ENCODE data around the gene CCDC117.
"Not testable (repeated sequence)": the region's sequence is repeated elsewhere in the genome, so short reads cannot be mapped to it uniquely, and the experiment has no call there.

The CCDC117 gene

DNA sequence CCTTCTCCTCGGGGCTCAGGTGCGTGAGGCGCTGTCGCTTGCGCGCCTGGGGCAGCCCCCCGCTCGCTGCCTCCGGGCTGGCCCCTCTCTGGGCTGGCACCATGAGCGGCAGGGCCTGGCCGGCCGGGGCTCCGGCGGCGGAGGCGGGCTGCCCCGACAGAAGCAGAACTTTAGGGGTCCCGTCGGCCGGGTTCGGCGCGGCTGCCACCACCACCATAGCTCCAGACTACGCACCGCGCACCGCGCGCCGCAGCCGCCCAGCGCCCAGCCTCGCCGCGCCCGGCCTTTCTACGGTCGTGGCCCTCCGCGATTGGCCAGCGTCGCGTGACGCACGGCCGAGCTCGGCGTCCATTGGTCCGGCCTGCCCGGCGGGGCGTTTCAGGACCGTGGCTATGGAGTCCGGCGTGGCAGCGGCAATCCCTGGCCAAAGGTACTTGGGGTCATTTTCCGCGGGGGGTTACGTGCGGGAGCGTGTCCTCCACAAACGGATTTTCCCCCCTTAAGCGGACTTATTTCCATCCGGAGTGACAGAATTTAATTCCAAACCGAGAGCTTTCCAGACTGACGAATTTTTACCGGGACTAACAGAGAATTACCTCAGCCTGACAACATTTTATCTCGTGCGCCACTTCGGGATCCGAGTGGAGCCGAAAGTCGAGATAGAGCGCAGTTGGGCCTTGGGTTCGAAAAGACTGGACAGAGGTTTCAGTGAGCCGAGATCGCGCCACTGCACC, 28.0 kb downstream of the CCDC117 start, which contains the start of gene XBP1:
XBP1 (minus strand) TSS at position 262 of the 734 bp plus-strand sequence.
- H3K9me3 Mint-ChIP-seq = no peaks in the 10 kb centered on the region
- CTCF ChIA-PET = interaction anchor here (0.6 to 4.1 kb wide), 5 partner anchors 10 to 28 kb away, joined by 3 to 34 read pairs (median 7); no protein-coding TSS in a partner anchor
- H3K27me3 Mint-ChIP-seq = peaks cover 3% of the 10 kb centered on the region
- peak within 1 kb of the TSS; percentile 84 for H3K4me3 Mint-ChIP-seq
- peak within 1 kb of the TSS; percentile 91 for H3K27ac Mint-ChIP-seq
- H3K36me3 Mint-ChIP-seq = peaks cover 69% of the 10 kb centered on the region
- peaks cover 49% of the 10 kb centered on the region for H3K4me1 Mint-ChIP-seq
- peak; percentile 92 for DNase-seq

DNA sequence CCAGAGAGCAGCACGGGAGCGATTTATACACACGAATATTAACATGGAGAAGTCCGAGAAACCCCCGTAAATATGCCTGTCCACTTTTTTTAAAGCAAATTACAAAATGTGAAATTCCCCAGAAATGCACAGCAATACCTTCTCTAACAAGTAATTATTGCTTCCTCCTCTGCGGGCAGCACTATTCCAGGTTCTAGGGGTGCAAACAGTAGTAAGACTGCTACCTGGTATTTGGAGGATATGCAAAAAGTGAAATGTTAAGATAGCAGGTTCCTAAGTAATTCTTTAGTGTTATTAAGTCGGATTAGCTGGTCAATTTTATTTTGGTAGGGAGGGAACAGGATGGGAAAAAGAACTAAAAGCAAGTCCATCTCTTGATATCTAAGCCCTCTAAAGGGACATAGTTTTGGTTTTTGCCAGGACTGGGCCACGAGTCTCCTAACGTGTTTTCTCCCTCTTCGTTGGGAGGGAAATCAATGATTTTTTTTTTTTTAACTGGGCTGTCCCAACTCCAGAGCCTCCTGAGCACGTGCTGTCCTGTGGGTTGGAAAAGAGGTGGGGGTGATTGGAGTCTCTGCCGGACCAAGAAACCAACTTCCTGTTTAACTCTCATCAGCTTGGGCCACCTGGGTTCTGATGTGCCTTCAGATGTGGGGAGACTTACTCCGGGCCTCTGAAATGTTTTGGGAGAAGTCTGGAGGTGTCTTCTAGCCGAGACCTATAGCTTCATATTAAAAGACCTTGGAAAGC, 29.5 kb downstream of the CCDC117 start:
- DNase-seq = peak; percentile 41

GRCh38 chr22:28802595-28803123, 30.2 kb downstream of the CCDC117 start:
- Mint-ChIP-seq H3K4me3 (peak overlapping the region; percentile 84), H3K27ac (peak overlapping the region; percentile 91), H3K4me1 (peaks cover 42% of the 10 kb centered on the region), H3K27me3 (peaks cover 3% of the 10 kb centered on the region), H3K36me3 (peaks cover 57% of the 10 kb centered on the region), H3K9me3 (no peaks in the 10 kb centered on the region)
- CTCF ChIA-PET = interaction anchor here (1.0 to 4.1 kb wide), 6 partner anchors 8 to 26 kb away, joined by 3 to 34 read pairs (median 4); no protein-coding TSS in a partner anchor
- peak; percentile 30 for DNase-seq

More for the DNA sequence above, 29.5 kb downstream of the CCDC117 start:
- H3K4me1 Mint-ChIP-seq = peaks cover 44% of the 10 kb centered on the region
- peaks cover 3% of the 10 kb centered on the region for H3K27me3 Mint-ChIP-seq
- H3K4me3 Mint-ChIP-seq = peak overlapping the region; percentile 84
- H3K9me3 Mint-ChIP-seq = no peaks in the 10 kb centered on the region
- CTCF ChIA-PET = interaction anchor here (1.2 to 4.1 kb wide), 5 partner anchors 9 to 27 kb away, joined by 3 to 34 read pairs (median 7); no protein-coding TSS in a partner anchor
- peak overlapping the region; percentile 91 for H3K27ac Mint-ChIP-seq
- peaks cover 61% of the 10 kb centered on the region for H3K36me3 Mint-ChIP-seq

DNA sequence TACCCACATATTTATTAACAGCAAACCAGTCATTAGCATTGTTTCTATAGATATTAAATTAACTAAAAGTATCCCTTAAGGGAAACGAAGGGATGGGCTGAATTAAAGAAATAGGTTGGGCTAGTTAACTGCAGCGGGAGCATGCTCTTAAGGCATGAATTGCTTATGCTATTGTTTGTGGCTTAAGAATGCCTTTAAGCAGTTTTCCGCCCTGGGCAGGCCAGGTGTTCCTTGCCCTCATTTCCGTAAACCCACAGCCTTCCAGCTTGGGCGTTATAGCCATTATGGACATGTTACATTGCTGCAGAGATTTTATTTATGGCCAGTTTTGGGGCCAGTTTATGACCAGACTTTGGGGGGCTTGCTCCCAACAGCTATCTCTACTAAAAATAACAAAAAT, 32.9 kb downstream of the CCDC117 start:
- H3K36me3 Mint-ChIP-seq = peaks cover 50% of the 10 kb centered on the region
- H3K27me3 Mint-ChIP-seq, CTCF ChIA-PET, DNase-seq, H3K4me3 Mint-ChIP-seq, H3K9me3 Mint-ChIP-seq, H3K27ac Mint-ChIP-seq: not testable (repeated sequence)
- peaks cover 63% of the 10 kb centered on the region for H3K4me1 Mint-ChIP-seq

- DNase-seq = no peak
- no peaks in the 10 kb centered on the region for H3K9me3 Mint-ChIP-seq
- peak overlapping the region; percentile 71 for H3K27ac Mint-ChIP-seq
- H3K4me1 Mint-ChIP-seq = peaks cover 81% of the 10 kb centered on the region
- peak overlapping the region; percentile 13 for H3K4me3 Mint-ChIP-seq
- no peaks in the 10 kb centered on the region for H3K27me3 Mint-ChIP-seq
- CTCF ChIA-PET = interaction anchor here (1.1 to 1.4 kb wide), 2 partner anchors 13 to 16 kb away, joined by 3 read pairs; no protein-coding TSS in a partner anchor
- H3K36me3 Mint-ChIP-seq = peaks cover 49% of the 10 kb centered on the region
These were observed 36.3 kb downstream of the CCDC117 start for GRCh38 chr22:28808716-28809355.

GRCh38 chr22:28810821-28811491, 38.5 kb downstream of the CCDC117 start:
- H3K4me1 Mint-ChIP-seq = peaks cover 88% of the 10 kb centered on the region
- H3K36me3 Mint-ChIP-seq = peaks cover 56% of the 10 kb centered on the region
- CTCF ChIA-PET = interaction anchor here (0.9 to 2.8 kb wide), 5 partner anchors 8 to 210 kb away, joined by 3 to 10 read pairs (median 7); partner anchors contain the start of gene XBP1
- no peaks in the 10 kb centered on the region for H3K27me3 Mint-ChIP-seq
- H3K27ac Mint-ChIP-seq = peak overlapping the region; percentile 99
- H3K9me3 Mint-ChIP-seq = no peaks in the 10 kb centered on the region
- peak overlapping the region; percentile 75 for H3K4me3 Mint-ChIP-seq
- DNase-seq = peak; percentile 70

DNA sequence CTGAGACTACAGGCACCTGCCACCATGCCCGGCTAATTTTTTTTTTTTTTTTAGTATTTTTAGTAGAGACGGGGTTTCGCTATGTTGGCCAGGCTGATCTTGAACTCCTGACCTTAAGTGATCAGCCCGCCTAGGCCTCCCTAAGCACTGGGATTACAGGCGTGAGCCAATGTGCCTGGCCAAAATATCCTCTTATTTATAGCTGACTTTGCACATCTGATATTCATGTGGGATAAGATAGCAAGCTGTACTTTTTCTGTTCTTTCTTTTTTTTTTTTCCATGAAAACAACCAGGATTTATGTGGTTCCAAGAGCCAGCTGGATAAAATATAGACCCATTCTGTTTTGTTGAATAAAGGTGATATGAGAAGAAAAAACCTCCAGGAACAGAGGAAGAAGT, 40.0 kb downstream of the CCDC117 start:
- Mint-ChIP-seq H3K27me3 (no peaks in the 10 kb centered on the region), H3K27ac (peak overlapping the region; percentile 99), H3K4me3 (peak overlapping the region; percentile 75), H3K9me3 (no peaks in the 10 kb centered on the region), H3K4me1 (peaks cover 90% of the 10 kb centered on the region), H3K36me3 (peaks cover 54% of the 10 kb centered on the region)
- DNase-seq = no peak
- CTCF ChIA-PET = interaction anchor here (0.7 to 2.8 kb wide), 6 partner anchors 10 to 39 kb away, joined by 3 to 10 read pairs (median 4); partner anchors contain the start of gene CCDC117

- no peak for DNase-seq
- Mint-ChIP-seq H3K36me3 (peaks cover 48% of the 10 kb centered on the region), H3K4me1 (peaks cover 90% of the 10 kb centered on the region), H3K9me3 (no peaks in the 10 kb centered on the region), H3K27me3 (no peaks in the 10 kb centered on the region), H3K4me3 (no peak overlapping the region), H3K27ac (peak overlapping the region; percentile 99)
- CTCF ChIA-PET = interaction anchor here (1.0 to 1.4 kb wide), 3 partner anchors 15 to 24 kb away, joined by 3 to 5 read pairs (median 4); no protein-coding TSS in a partner anchor
These were observed 41.5 kb downstream of the CCDC117 start for GRCh38 chr22:28813772-28814518.

DNA sequence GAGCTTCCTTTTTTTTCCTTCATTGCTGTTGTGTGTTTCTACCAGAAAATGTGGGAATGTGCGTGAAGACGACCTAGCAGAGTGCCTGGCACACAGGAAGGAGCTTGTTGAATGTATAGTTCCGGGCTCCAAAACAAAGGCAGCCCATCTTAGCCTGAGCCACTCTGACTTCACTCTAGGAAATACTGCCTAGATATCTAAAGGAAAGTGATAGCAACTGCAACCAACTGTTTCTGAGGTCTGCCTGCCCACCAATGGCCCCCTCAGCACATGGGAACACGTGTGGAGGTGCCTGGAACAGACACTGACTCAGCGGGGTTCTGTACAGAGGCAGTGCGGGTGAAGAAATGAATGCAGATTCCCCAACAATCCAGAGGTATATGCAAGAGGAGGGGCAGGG, 42.6 kb downstream of the CCDC117 start:
- CTCF ChIA-PET = interaction anchor here (1.0 to 1.4 kb wide), 2 partner anchors 14 to 20 kb away, joined by 3 to 4 read pairs; no protein-coding TSS in a partner anchor
- DNase-seq = peak; percentile 32
- Mint-ChIP-seq H3K36me3 (peaks cover 50% of the 10 kb centered on the region), H3K27me3 (no peaks in the 10 kb centered on the region), H3K27ac (peak overlapping the region; percentile 73), H3K9me3 (no peaks in the 10 kb centered on the region), H3K4me1 (peaks cover 91% of the 10 kb centered on the region), H3K4me3 (no peak overlapping the region)

- H3K4me1 Mint-ChIP-seq = peaks cover 88% of the 10 kb centered on the region
These were observed 43.2 kb downstream of the CCDC117 start for GRCh38 chr22:28815729-28816128.

DNA sequence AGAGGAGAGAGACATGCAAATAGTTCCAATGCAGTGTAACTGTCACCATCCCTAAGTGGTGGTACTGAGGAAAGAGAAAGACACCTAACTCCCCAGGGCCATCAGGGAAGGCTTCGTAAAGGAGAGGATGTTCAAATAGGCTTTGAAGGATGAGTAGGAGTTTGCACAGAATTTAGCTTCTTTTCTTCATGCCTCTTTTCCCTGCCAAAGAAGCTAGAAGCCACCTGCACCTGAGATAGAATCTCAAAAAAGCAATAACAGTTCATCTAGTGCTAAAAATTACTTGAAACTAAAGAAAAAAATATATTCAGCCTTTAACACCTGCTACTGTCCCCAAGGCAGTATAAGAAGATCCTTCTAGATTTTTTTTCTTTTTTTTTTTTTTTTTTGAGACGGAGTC, 44.6 kb downstream of the CCDC117 start:
- Mint-ChIP-seq H3K4me3 (no peak overlapping the region), H3K4me1 (peaks cover 90% of the 10 kb centered on the region), H3K27ac (peak overlapping the region; percentile 77), H3K36me3 (peaks cover 54% of the 10 kb centered on the region), H3K27me3 (no peaks in the 10 kb centered on the region), H3K9me3 (no peaks in the 10 kb centered on the region)
- CTCF ChIA-PET = interaction anchor here (0.6 kb wide), 1 partner anchor 25 kb away, joined by 3 read pairs; no protein-coding TSS in a partner anchor
- DNase-seq = no peak

More at GRCh38 chr22:28815729-28816128, 43.2 kb downstream of the CCDC117 start:
- Mint-ChIP-seq H3K4me3 (no peak overlapping the region), H3K27me3 (no peaks in the 10 kb centered on the region), H3K9me3 (no peaks in the 10 kb centered on the region), H3K36me3 (peaks cover 49% of the 10 kb centered on the region), H3K27ac (peak overlapping the region; percentile 28)
- DNase-seq = no peak
- CTCF ChIA-PET = interaction anchor here (0.7 kb wide), 1 partner anchor 12 kb away, joined by 4 read pairs; no protein-coding TSS in a partner anchor
